LNCAP (cell line): Measurements from ENCODE around the gene GALNT2.

ENCODE experiments used
- CTCF ChIP-seq: fragments of 450-650 bp; IDR thresholded peaks from 2 replicates; pipeline ENCODE4 v1.5.1; 2017; ENCODE audit warnings: mild to moderate bottlenecking

Gene GALNT2

DNA sequence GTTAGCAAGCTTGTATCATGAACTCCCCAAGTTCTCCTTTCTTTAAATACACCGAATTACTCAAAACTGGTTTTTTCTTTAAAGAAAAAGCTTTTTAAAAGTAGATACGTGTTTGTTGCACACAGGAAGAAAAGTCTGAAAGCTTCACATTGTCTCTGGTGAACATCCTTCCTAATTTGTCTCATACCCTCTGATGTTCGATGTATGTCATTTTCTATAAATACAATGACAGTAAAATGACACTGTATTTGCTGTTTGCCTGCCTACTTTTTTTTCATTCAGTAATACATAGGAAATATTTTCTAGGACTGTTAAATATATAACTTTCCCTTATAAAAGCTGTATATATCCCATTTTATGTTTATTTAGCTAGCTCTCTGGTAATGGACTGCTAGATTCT is 153.9 kb downstream of the GALNT2 start:
- no peak for TF ChIP-seq CTCF

DNA sequence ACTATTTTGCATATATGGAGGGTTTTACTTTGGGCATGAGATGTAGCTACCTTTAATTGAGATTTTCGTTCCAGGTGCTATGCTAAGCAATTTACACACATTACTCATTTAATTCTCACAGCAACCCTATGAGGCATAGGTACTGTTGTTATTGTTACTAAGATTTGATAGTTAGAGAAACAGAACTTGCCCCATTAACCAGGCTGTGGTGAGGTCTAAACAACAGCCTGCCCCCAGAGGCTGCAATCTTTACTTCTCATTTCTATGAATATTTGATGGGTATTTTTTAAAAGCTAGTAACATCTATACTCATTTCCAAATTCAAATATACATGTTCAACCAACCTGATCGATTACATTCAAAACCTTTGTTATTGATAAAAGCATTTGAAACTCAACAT is 155.6 kb downstream of the GALNT2 start:
- TF ChIP-seq CTCF: no peak

DNA sequence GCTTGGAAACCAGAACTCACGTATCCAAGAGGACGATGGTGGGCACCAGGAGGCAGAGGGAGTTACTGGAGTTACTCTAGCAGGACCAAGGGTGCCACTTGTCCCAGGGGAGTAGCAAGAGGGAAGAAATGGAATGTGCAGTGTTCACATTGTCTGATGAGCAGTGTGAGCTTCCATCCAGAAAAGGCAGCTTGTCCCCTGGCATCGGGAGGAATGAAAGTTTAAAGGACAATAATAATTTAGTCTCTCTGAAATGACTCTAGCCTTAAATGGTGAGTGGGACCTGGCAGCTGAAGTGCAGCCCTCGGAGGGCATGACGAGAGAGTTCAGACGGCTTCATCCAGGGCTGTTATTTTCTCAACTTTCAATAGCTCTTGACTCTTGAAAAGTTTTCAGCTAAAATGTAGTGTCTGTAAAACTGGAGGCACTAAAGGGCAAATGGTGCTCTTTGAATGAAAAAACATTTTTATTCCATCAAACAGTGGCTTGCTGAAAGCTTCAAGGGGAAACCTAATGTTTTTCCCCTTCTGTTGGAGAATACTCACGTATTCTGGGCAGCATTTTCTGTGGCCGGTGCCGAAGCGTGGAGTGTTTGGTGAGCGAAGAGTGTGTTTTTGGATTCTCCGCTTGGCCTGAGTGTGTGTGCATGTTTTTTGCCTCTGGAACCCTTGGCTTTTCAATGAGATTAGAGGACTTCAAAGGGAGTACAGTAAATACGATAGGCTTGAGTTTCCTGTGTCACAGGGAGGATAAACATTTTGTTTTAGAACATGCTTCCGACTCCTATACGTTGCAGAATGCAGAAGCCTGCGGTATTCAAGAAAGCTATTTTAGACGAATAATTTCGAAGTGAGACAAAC is 157.3 kb downstream of the GALNT2 start:
- TF ChIP-seq CTCF: no peak

DNA sequence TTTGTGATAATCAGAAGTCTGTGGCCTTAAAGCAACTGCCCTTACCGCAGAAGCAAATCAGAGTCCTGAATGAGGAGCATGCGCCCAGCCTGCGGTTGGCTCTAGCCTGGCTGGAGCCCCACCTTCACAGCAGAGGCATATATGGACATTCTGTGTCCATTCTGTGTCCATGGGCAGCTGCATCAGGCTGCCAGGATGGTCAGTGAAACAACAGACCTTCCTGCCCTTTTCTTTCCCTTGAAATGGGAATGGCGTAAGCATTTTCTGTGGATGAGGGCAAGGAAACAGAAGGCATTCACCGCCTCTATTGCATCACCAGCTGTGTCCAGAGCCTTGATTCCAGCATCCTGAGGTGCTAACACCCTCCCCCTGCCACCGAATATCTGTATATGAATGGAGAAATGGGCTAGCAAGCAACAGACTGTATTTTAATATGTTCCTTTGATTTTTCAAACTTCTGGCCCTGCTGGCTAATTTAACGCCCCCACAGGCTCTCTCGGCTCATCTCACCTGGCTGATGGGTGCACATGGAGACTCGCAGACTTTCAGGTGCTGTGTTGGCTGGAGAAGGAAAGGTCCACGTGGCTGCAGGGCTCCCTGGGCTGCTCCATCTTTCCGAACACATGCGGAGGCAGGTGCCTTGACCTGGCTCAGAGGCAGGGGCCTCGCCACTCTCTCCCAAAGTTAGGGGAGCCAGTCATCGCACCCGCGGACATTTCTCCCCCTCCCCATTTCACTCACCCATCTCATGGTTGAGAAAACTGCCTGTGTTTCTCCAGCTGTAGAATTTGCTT is 159.2 kb downstream of the GALNT2 start:
- TF ChIP-seq CTCF: no peak

DNA sequence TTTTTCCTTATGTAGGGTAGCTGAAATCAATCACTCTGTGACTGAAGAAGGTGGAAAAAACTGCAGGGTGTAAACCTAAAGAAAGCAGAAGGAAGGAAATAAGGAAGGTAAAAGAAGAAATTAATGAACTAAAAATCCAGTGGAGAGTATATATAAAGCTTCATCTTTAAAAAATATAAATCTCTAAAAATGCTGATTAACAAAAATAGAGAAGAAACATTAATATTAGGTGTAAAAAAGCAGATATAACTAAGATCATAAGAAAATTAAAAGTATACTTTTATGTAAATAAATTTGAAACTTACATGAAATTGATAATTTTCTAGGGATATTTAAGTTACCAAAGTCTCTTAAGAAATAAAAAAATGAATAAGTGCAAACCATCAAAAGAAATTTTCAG is 159.8 kb downstream of the GALNT2 start:
- no peak for TF ChIP-seq CTCF

DNA sequence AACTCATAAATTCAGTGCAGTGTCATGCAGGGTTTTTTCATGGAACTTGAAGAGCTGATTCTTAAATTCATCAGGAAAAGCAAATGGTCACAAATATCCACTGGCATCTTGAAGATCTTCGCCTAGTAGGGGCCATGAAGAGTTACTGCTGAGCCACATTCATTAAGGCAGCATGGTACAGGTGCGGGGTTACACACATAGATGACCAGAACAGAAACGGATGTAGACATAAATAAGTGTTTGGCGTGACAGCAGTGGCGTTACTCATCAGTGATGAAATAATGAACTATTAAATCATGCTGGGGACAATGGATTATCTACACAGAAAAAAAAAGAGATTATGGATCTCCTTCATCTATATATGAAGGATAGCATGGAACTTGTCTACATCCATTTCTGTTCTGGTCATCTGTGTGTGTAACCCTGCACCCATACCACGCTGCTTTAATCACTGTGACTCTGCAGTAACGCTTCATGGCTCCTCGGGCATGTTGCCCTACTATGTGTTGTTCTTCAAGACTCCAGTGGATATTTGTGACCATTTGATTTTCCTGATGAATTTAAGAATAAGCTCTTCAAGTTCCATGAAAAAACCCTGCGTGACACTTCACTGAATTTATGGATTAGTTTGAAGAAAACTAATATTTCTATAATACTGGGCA is 161.3 kb downstream of the GALNT2 start:
- no peak for TF ChIP-seq CTCF

DNA sequence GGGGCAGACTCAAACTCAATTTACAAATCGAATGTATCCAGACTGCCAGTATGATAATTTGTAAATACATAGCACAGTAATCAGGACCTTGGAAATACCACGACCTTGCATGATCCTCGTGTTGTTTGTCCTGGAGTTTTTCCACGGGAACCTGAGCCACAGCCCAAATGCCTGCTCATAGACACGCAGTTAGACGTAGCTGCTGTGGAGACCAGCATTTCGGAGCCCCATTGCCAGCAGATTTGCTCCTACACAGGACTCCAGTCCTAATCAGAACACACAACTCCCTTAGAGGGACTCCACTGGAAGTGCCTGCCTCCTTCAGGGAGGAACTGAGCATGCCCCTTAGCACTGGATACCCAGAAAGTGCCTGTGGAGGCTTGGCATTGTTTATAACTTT is 163.2 kb downstream of the GALNT2 start:
- no peak for TF ChIP-seq CTCF
